Choroid plexus epithelial cell (primary cell): ENCODE measurements around the gene ZNF236.
"Not testable (repeated sequence)": the region's sequence is repeated elsewhere in the genome, so short reads cannot be mapped to it uniquely, and the experiment has no call there.

Experiments used
- DNase-seq: peaks from one replicate; pipeline ENCODE4 v3.0.0-alpha.2; 2010; ENCODE audit warnings: low read depth
- H3K4me3 ChIP-seq: 2 replicates; pipeline ENCODE4 v1.5.1; 2011; ENCODE audit warnings: low read depth, mild to moderate bottlenecking, control low read depth, low read length, moderate library complexity
- CTCF ChIP-seq: conservative IDR thresholded peaks from 2 replicates; pipeline ENCODE4 v1.5.1; 2011; ENCODE audit warnings: low read depth, mild to moderate bottlenecking, control low read depth, inconsistent platforms, low read length, moderate library complexity

The ZNF236 gene

GRCh38 chr18:77017355-77017754 lies 195.0 kb downstream of the ZNF236 start:
- TF ChIP-seq CTCF: no peak
- no peak overlapping the region for H3K4me3 ChIP-seq
- no peak for DNase-seq

- DNase-seq, H3K4me3 ChIP-seq: not testable (repeated sequence)
These were observed 196.3 kb downstream of the ZNF236 start for GRCh38 chr18:77018650-77019049.

GRCh38 chr18:77019641-77020040 lies 197.3 kb downstream of the ZNF236 start:
- no peak overlapping the region for H3K4me3 ChIP-seq
- DNase-seq: no peak
- no peak for TF ChIP-seq CTCF
